PC-9 (cell line): ENCODE data around the gene PIGO. TPM values are rescaled to one million over a fixed set of nuclear protein-coding genes. Genes with fewer than 3 reads are reported as not detected.

Source experiments
- BruUV-seq: library from RNA; stranded (reverse); fragments of 400-500 nt; replicated peaks from 2 replicates; lab custom pipeline; 2021; lab: Mats Ljungman, UMichigan
- CTCF ChIA-PET: fragments of 300-600 bp; sonication (Branson Sonifier 250); formaldehyde crosslinking; loops from one replicate; lab custom pipeline; 2022; ENCODE audit warnings: antibody characterized with exemption; lab: Charles Lee
- POLR2A ChIA-PET: fragments of 300-600 bp; sonication (Branson Sonifier 250); formaldehyde crosslinking; loops from one replicate; lab custom pipeline; 2022; ENCODE audit warnings: antibody characterized with exemption; ENCODE audit not compliant: unreplicated experiment; lab: Charles Lee
- DNase-seq, 2 experiments: peaks; one replicate each; pipeline versions ENCODE4 v3.0.0 to v3.0.0-alpha.2; 2015 to 2022; ENCODE audit warnings: mixed read lengths in 1 of 2
- H2AFZ ChIP-seq: fragments of 200-600 bp; sonication (generic); 2 replicates; pipeline ENCODE4 v1.8.1; 2017; ENCODE audit warnings: antibody characterized with exemption
- H3F3A ChIP-seq: fragments of 200-600 bp; sonication (generic); 2 replicates; pipeline ENCODE4 v1.8.1; 2017; ENCODE audit warnings: antibody characterized with exemption, mild to moderate bottlenecking, low read depth; ENCODE audit not compliant: insufficient read depth
- H3K27ac ChIP-seq: fragments of 200-600 bp; sonication (generic); 2 replicates; pipeline ENCODE4 v1.6.1; 2016; ENCODE audit warnings: mixed run types
- H3K27me3 ChIP-seq: fragments of 200-600 bp; sonication (generic); 2 replicates; pipeline ENCODE4 v1.6.1; 2016; ENCODE audit warnings: low read depth, mixed run types; ENCODE audit not compliant: insufficient read depth
- H3K36me3 ChIP-seq: fragments of 200-600 bp; sonication (generic); 2 replicates; pipeline ENCODE4 v1.6.1; 2016; ENCODE audit warnings: low read depth, mixed run types
- H3K4me1 ChIP-seq: fragments of 200-600 bp; sonication (generic); replicated peaks from 2 replicates; pipeline ENCODE4 v1.6.1; 2016; ENCODE audit warnings: mixed run types; ENCODE audit not compliant: insufficient read depth
- H3K4me2 ChIP-seq: fragments of 200-600 bp; sonication (generic); 2 replicates; pipeline ENCODE4 v1.6.1; 2017; ENCODE audit warnings: mixed run types
- H3K4me3 ChIP-seq: fragments of 200-600 bp; sonication (generic); 2 replicates; pipeline ENCODE4 v1.6.1; 2016; ENCODE audit warnings: mixed run types
- H3K79me2 ChIP-seq: fragments of 200-600 bp; sonication (generic); 2 replicates; pipeline ENCODE4 v1.6.1; 2017; ENCODE audit warnings: low read depth, mixed run types
- H3K9me2 ChIP-seq: fragments of 200-600 bp; sonication (generic); 2 replicates; pipeline ENCODE4 v1.8.1; 2017; ENCODE audit warnings: mild to moderate bottlenecking; ENCODE audit not compliant: insufficient read depth
- H3K9me3 ChIP-seq: fragments of 200-600 bp; sonication (generic); 2 replicates; pipeline ENCODE4 v1.8.1; 2016; ENCODE audit warnings: low read depth; ENCODE audit not compliant: insufficient read depth
- H4K20me1 ChIP-seq: fragments of 200-600 bp; sonication (generic); 2 replicates; pipeline ENCODE4 v1.8.1; 2017; ENCODE audit not compliant: insufficient read depth
- CTCF ChIP-seq: fragments of 200-600 bp; sonication (generic); conservative IDR thresholded peaks from 2 replicates; pipeline ENCODE4 v1.6.1; 2017; ENCODE audit warnings: mixed run types, antibody characterized with exemption, mild to moderate bottlenecking, moderate library complexity
- EZH2 ChIP-seq: fragments of 200-600 bp; sonication (generic); IDR thresholded peaks from 2 replicates; pipeline ENCODE4 v1.8.0; 2017; ENCODE audit warnings: antibody characterized with exemption, low read depth
- intact Hi-C: fragments of 100-400 bp; cut with micrococcal nuclease; formaldehyde crosslinking; loops from one replicate; pipeline ENCODE4 v1.10.0; 2022; ENCODE audit not compliant: unreplicated experiment
- total RNA-seq: library from RNA; stranded (reverse); gene quantifications from 2 replicates; pipeline ENCODE4 v1.2.3, GENCODE V29; 2021

Gene PIGO
- total RNA-seq, 1 experiment from 2014 or later, result 20.3 TPM

- H3K9me3 ChIP-seq, result no peaks in the 10 kb centered on the region
- no peak overlapping the region for H3K27ac ChIP-seq
- intact Hi-C loops, result loop anchor here (5.0 to 10.0 kb wide), 2 partner anchors 444 to 494 kb away; partner anchors contain the start of gene TESK1
- no peaks in the 10 kb centered on the region for H3K36me3 ChIP-seq
- POLR2A ChIA-PET, result interaction anchor here (0.6 kb wide), 1 partner anchor 1674 kb away, joined by 4 read pairs; no protein-coding TSS in a partner anchor
- TF ChIP-seq CTCF (no peak), EZH2 (no peak)
- no TSS peak for BruUV-seq
- H3K4me2 ChIP-seq, result peak overlapping the region; percentile 86
- peaks cover 3% of the 10 kb centered on the region; the same call in 1 of the 2 replicates for H3F3A ChIP-seq
- H2AFZ ChIP-seq, result peak overlapping the region; percentile 86
- DNase-seq, result peak; percentile 85 to 88
- H3K79me2 ChIP-seq, result 0 out of 2 replicates have a peak, but pooled peaks cover 4% of the 10 kb centered on the region
- peak overlapping the region; percentile 81 for H3K4me3 ChIP-seq
- no peaks in the 10 kb centered on the region for H3K27me3 ChIP-seq
- H3K4me1 ChIP-seq, result peaks cover 33% of the 10 kb centered on the region
- H4K20me1 ChIP-seq, result no peaks in the 10 kb centered on the region
- no peaks in the 10 kb centered on the region for H3K9me2 ChIP-seq
- CTCF ChIA-PET, result no interaction called here
These were observed 14.9 kb upstream of the PIGO start for GRCh38 chr9:35111001-35111933.

- CTCF ChIA-PET, result interaction anchor here (0.7 kb wide), 1 partner anchor 9 kb away, joined by 3 read pairs; no protein-coding TSS in a partner anchor
- no peaks in the 10 kb centered on the region for H3K9me3 ChIP-seq
- peaks cover 33% of the 10 kb centered on the region for H3K4me1 ChIP-seq
- no peaks in the 10 kb centered on the region for H3K27me3 ChIP-seq
- H3F3A ChIP-seq, result peaks cover 3% of the 10 kb centered on the region; the same call in 1 of the 2 replicates
- TF ChIP-seq CTCF (no peak), EZH2 (no peak)
- no peaks in the 10 kb centered on the region for H3K36me3 ChIP-seq
- peak overlapping the region; percentile 81; the same call in 1 of the 2 replicates for H3K4me3 ChIP-seq
- no peaks in the 10 kb centered on the region for H3K9me2 ChIP-seq
- POLR2A ChIA-PET, result no interaction called here
- no peak for DNase-seq
- H2AFZ ChIP-seq, result no peak overlapping the region
- H3K79me2 ChIP-seq, result 0 out of 2 replicates have a peak, but pooled peaks cover 4% of the 10 kb centered on the region
- H3K4me2 ChIP-seq, result peak overlapping the region; percentile 86
- H4K20me1 ChIP-seq, result no peaks in the 10 kb centered on the region
- TSS peak; percentile 25 for BruUV-seq
- intact Hi-C loops, result loop anchor here (5.0 to 10.0 kb wide), 2 partner anchors 443 to 494 kb away; partner anchors contain the start of gene TESK1
- no peak overlapping the region for H3K27ac ChIP-seq
These were observed 14.0 kb upstream of the PIGO start for GRCh38 chr9:35110327-35110761.

DNA sequence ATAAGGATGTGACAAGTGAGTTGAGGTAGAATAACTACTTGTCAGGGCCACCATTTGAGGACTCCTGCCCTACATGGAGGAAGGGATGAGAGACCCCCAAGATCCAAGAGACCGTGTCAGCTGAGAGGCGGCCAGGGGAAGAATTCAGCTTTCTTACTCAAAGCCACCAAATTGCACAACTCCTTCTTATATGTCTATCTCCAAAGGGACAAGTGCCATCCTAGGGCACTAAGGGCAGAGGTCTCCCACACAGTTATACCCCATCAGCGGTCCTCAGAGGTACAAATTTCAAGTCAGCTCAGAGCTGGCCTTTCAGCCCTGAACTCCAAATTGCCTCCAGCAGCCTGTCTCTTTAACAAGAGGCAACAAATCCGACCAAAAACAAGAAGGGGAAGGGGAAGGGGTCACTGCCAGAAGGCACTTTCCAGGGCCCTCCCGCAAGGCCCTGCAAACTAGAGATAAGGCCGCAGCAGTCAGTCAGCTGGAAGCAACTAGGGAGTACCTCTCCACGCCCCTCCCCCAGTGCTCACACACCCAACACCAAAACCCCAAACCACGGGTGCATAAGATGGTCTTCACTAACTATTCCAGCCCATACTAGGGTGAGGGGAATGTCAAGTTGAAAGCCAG is 12.7 kb upstream of the PIGO start:
- TF ChIP-seq CTCF (no peak), EZH2 (no peak)
- peaks cover 3% of the 10 kb centered on the region; the same call in 1 of the 2 replicates for H3F3A ChIP-seq
- H3K27ac ChIP-seq, result no peak overlapping the region
- H3K4me1 ChIP-seq, result peaks cover 20% of the 10 kb centered on the region
- no peaks in the 10 kb centered on the region for H3K9me2 ChIP-seq
- BruUV-seq, result no TSS peak
- no peak for DNase-seq
- H3K27me3 ChIP-seq, result no peaks in the 10 kb centered on the region
- no peaks in the 10 kb centered on the region for H4K20me1 ChIP-seq
- H3K9me3 ChIP-seq, result no peaks in the 10 kb centered on the region
- H2AFZ ChIP-seq, result no peak overlapping the region
- H3K36me3 ChIP-seq, result no peaks in the 10 kb centered on the region
- H3K4me3 ChIP-seq, result no peak overlapping the region
- CTCF ChIA-PET, result no interaction called here
- no peak overlapping the region for H3K4me2 ChIP-seq
- POLR2A ChIA-PET, result no interaction called here
- H3K79me2 ChIP-seq, result 0 out of 2 replicates have a peak, but pooled peaks cover 4% of the 10 kb centered on the region
- intact Hi-C loops, result no loop called here
